ENCODE data around the gene RFX1.

GRCh38 chr19:13975870-13976269, 30.2 kb downstream of the RFX1 start:
- TF ChIP-seq POLR2A (IDR thresholded peaks at IDR 0.05; ENCODE audit: low read length) = no peak
- no peak for TF ChIP-seq GATA1 (IDR thresholded peaks at IDR 0.05; ENCODE audit: low read depth, low read length)

Measured in erythroblast (primary cell).